Right kidney (tissue), 1 donor: ENCODE results near the gene CBFB.
"Not testable (repeated sequence)": the region's sequence is repeated elsewhere in the genome, so short reads cannot be mapped to it uniquely, and the experiment has no call there.

Source experiments
- DNase-seq: peaks from one replicate; pipeline ENCODE4 v3.0.0-alpha.2; 2016

The CBFB gene

GRCh38 chr16:67040906-67041305 lies 12.0 kb downstream of the CBFB start:
- no peak for DNase-seq

GRCh38 chr16:67041520-67041919 lies 12.6 kb downstream of the CBFB start:
- DNase-seq, result not testable (repeated sequence)

GRCh38 chr16:67043420-67043819 lies 14.5 kb downstream of the CBFB start:
- no peak for DNase-seq

DNA sequence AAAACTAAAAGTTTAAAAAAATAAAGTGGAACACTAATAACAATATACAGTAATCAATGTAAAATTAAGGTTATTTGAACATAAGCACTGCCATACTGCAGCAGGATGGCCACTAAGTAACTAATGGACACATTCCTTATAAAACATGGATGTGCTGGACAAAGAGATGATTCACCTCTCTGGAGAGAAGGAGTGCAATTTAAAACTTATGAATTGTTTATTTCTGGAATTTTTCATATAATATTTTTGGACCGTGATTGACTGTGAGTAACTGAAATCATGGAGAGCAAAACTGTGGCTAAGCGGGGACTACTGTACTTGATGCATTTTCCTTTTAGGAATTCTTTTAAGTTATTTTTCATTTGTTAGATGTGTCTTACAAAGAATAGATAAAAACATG lies 21.8 kb downstream of the CBFB start:
- no peak for DNase-seq

DNA sequence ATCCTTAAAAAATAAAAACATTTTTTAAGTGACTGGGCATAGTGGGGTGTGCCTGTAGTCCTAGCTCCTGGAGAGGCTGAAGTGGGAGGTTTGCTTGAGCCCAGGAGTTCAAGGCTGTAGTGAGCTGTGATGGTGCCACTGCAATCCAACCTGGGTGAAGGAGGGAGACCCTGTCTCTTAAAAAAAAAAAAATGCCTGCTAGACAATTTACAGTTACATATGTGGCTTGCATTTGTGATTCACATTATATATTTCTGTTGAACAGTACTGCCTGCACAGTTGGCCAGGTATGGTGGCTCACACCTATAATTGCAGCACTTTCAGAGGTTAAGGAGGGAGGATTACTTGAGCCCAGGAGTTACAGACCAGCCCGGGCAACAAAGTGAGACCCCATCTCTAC lies 23.4 kb downstream of the CBFB start:
- no peak for DNase-seq

DNA sequence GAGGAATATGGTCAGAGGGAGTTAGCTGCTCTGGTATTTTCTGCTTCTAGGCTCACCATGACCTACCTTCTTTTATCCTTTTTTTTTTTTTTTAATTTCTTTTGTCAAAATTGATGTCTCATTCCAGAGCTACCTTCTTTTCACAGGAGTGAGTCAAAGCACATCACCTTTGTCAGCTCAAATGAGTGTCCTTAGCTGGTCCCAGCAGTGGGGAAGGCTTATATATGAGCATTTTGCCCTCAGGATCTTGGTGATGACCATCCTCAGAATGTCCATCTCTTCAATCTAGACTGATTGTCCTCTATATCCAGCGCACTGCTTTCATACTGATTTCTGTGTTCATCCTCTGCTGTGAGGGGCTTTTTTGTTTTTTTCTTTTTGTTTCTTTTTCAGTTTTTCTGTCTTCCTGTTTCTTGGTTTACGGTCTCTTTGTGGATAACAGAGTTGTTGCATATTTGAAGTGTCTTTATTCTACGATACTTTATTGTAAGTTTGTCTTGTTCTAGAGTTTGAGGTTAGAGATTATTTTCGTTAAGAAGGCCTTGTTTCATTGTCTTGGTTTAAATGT lies 24.9 kb downstream of the CBFB start:
- no peak for DNase-seq

DNA sequence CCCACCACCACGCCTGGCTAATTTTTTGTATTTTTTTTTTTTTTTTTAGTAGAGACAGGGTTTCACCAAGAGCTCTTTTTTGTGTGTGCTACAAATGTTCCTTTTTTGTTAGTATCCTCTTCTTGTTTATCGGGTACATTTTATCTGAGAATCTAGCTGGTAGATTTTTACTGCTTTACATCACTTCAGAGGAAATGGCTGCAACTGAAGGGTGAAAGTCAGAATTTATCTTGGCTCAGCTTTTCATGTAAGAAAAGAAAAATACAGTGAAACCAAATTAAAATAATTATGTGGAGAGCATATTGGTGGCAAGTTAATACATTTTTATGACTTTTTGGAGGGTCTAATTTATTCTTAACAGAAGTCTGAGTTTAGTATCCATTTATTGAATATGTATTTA lies 26.0 kb downstream of the CBFB start:
- DNase-seq, result no peak

DNA sequence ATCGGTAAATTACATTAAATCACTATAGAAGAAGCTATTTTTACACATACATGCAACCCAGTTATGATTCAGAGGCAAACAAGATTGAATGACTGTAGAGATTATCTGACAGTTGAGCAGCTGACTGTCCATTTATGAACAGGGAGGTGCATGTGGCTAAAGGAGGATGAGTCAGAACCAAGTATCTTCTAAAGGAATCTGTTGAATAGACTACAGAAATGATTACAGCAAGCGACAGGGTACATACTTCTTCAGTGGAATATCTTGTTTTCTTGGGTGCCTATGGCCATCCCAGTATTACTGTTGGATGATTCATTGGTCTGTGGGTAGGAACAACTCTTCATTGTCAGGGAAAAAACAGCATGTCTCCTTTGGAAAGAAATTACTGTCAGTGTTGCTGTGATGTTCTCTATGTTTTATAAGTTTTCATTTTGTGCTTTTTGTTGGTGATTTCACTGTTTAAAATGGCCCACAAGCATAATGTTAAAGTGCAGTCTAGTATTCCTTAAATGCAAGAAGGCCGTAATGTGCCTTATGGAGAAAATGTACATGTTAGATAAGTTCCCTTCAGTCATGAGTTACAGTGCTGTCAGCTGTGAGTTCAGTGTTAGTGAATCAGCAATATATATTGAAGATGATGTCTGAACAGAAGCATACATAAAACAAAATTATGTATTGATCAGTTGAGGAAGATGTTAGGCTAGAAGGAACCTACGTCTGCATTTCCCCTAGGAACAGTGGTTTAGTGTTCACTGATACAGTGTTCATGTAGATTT lies 27.0 kb downstream of the CBFB start:
- no peak for DNase-seq

DNA sequence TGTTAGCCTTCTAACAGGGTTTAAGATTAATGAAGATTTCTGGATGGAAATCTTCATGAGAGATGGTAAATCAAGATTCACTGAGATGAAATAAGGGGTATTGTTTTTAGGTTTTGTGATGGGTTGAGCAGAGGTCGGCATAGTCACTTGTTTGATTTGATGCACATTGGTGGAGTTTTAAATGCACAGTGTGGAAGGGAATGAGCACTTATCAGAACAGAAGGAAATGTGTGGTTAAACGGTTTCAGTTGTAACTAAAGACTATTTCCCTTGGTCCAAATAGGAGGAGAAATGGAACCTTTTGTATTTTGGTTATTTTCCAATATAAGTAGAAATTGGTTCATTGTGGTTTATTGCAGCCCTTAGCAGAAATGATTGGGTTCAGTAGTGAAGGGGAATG lies 34.1 kb downstream of the CBFB start:
- no peak for DNase-seq

GRCh38 chr16:67068212-67068753 lies 39.3 kb downstream of the CBFB start:
- DNase-seq, result no peak

GRCh38 chr16:67071476-67072048 lies 42.6 kb downstream of the CBFB start:
- DNase-seq, result no peak

GRCh38 chr16:67075331-67075730 lies 46.4 kb downstream of the CBFB start:
- no peak for DNase-seq

DNA sequence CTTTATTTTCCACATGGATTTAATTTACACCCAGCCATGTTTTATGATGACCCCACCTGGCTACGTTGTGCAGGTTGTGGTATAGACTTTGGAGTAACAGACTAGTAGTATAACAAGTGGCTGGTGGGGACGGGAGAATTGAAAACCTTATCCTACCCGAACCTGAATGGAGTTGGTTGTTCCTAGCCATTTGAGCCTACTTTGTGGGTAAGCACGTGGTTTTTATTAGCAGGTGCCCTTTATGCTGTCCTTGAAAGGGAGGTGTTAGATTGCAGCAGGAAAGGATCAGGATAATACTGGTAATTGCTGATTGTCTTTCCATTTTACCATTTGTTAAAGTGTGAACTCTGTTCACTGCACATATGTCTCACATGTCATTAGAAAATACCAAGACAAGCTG lies 48.9 kb downstream of the CBFB start:
- no peak for DNase-seq

GRCh38 chr16:67082100-67082499 lies 53.2 kb downstream of the CBFB start:
- no peak for DNase-seq

DNA sequence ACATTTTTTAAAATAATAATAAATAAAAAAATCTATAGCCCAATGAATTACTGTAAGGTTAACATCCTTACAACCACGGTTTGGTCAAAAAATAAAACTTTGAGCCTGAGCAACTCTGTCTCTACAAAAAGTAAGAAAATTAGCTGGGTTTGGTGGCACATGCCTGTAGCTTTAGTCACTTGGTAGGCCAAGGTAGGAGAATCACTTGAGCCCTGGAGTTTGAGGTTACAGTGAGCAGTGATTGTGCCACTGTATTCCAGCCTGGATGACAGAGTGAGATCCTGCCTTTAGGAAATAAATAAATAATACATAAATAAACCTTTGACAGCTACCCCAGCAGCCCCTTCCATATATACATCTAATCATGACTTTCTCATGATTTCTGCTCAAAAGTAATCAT lies 53.9 kb downstream of the CBFB start:
- no peak for DNase-seq

DNA sequence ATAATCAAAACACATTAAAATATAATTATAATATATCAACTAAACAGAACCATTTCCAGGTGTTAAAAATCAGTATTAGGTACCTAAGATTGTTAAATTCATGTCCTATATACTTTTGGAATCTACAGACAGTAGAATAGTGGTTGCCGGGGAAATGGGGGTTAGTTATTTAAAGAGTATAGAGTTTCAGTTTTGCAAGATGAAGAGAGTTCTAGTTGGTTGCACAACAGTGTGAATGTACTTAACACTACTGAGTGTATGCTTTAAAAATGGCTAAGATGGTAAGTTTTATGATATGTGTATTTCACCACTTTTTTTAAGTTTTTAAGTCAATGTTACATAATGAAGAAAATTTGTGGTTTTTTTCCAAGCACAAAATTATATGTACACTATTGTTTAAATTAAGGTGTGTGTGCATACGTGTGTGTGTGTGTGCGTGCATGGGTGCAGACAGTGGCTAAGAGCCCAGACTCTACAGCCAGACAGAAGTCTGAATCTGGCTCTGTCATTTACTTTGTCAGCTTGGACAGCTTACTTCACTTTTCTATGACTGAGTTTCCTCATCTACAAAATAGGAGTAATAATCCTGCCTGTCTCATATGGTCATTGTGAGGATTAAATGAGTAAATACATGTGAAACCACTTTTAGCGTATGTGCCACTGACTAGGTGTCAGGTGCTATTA lies 55.5 kb downstream of the CBFB start:
- DNase-seq, result no peak

- DNase-seq, result no peak
Measured at GRCh38 chr16:67086822-67087221, 57.9 kb downstream of the CBFB start.

DNA sequence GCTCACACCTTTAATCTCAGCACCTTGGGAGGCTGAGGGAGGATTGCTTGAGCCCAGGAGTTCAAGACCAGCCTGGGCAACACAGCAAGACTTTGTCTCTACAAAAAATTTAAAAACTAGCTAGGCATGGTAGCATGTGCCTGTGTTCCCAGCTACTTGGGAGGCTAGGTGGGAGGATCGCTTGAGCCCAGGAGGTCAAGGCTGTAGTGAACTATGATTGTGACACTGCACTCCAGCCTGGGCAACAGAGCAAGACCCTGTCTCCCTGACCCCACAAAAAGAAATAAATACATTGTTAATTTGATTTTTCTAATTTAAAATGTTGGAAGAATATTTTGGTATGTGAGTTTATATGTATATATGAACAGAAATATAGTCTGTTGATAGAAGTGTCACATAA lies 58.3 kb downstream of the CBFB start:
- DNase-seq, result no peak

GRCh38 chr16:67087803-67088202 lies 58.9 kb downstream of the CBFB start:
- no peak for DNase-seq

- no peak for DNase-seq
Measured at GRCh38 chr16:67088551-67088950, 59.6 kb downstream of the CBFB start.

- no peak for DNase-seq
Measured at GRCh38 chr16:67089101-67089500, 60.2 kb downstream of the CBFB start.

GRCh38 chr16:67091906-67092566 lies 63.1 kb downstream of the CBFB start:
- DNase-seq, result peak; percentile 19
